Left renal pelvis (tissue), 4 donors: Measurements from ENCODE around the gene DDO. TPM values are rescaled to one million over a fixed set of nuclear protein-coding genes. Genes with fewer than 3 reads are reported as not detected.

ENCODE experiments used
- DNase-seq, 4 donors: peaks; one replicate each; pipeline ENCODE4 v3.0.0-alpha.2; 2013; ENCODE audit warnings: low read depth in 4 of 4, low spot score in 3 of 4
- polyA plus RNA-seq, 4 donors: library from polyadenylated mRNA; unstranded; fragments of 120-200 nt; gene quantifications; one replicate each; pipeline ENCODE4 v1.2.1, GENCODE V29; 2013; ENCODE audit not compliant: insufficient read length in 4 of 4

Gene DDO
- polyA plus RNA-seq, 4 donors, result 0.14 to 1.1 (median 0.77) TPM

GRCh38 chr6:110369066-110369465 lies 46.3 kb downstream of the DDO start:
- DNase-seq, result no peak

GRCh38 chr6:110368284-110368683 lies 47.1 kb downstream of the DDO start:
- no peak for DNase-seq

GRCh38 chr6:110367825-110368224 lies 47.5 kb downstream of the DDO start:
- no peak for DNase-seq

- no peak for DNase-seq
Observed at GRCh38 chr6:110366975-110367374, 48.4 kb downstream of the DDO start.

- DNase-seq, result no peak
Observed at GRCh38 chr6:110366256-110366655, 49.1 kb downstream of the DDO start.

GRCh38 chr6:110364364-110365105 lies 50.8 kb downstream of the DDO start:
- no peak for DNase-seq

- DNase-seq, result no peak
Observed at GRCh38 chr6:110363748-110364147, 51.6 kb downstream of the DDO start.

- DNase-seq, result no peak
Observed at GRCh38 chr6:110360676-110361075, 54.7 kb downstream of the DDO start.

GRCh38 chr6:110359556-110359955 lies 55.8 kb downstream of the DDO start:
- DNase-seq, result no peak

GRCh38 chr6:110358553-110359160 lies 56.7 kb downstream of the DDO start:
- no peak for DNase-seq

- DNase-seq, result no peak
Observed at GRCh38 chr6:110357664-110358552, 57.5 kb downstream of the DDO start, which contains the start of gene METTL24. Gene METTL24, minus strand, starts transcription at chr6:110358349. Its CDS starts 77 bp downstream, at chr6:110358272.

GRCh38 chr6:110357298-110357663 lies 58.1 kb downstream of the DDO start:
- DNase-seq, result no peak

- DNase-seq, result no peak
Observed at GRCh38 chr6:110356778-110357177, 58.6 kb downstream of the DDO start.

GRCh38 chr6:110355727-110356126 lies 59.6 kb downstream of the DDO start:
- DNase-seq, result no peak

- DNase-seq, result no peak
Observed at GRCh38 chr6:110355022-110355421, 60.4 kb downstream of the DDO start.

GRCh38 chr6:110354153-110354552 lies 61.2 kb downstream of the DDO start:
- DNase-seq, result no peak

GRCh38 chr6:110353457-110354001 lies 61.8 kb downstream of the DDO start:
- no peak for DNase-seq

GRCh38 chr6:110352563-110353262 lies 62.7 kb downstream of the DDO start:
- no peak for DNase-seq

- no peak for DNase-seq
Observed at GRCh38 chr6:110351986-110352385, 63.4 kb downstream of the DDO start.

- no peak for DNase-seq
Observed at GRCh38 chr6:110351546-110351945, 63.8 kb downstream of the DDO start.
